22Rv1 (cell line): ENCODE measurements around the gene ING2.

Experiments
- H3K27ac ChIP-seq: fragments of 450-650 bp; 2 replicates; pipeline ENCODE4 v1.5.1; 2017
- ZFX ChIP-seq: fragments of 450-650 bp; IDR thresholded peaks from 2 replicates; pipeline ENCODE4 v1.6.1; 2017; ENCODE audit warnings: antibody characterized with exemption, borderline replicate concordance
- TF ChIP-seq, protein P1 (sequence below): fragments of 450-650 bp; IDR thresholded peaks from 2 replicates; pipeline ENCODE4 v1.5.1; 2017; ENCODE audit warnings: mild to moderate bottlenecking

Gene ING2

DNA sequence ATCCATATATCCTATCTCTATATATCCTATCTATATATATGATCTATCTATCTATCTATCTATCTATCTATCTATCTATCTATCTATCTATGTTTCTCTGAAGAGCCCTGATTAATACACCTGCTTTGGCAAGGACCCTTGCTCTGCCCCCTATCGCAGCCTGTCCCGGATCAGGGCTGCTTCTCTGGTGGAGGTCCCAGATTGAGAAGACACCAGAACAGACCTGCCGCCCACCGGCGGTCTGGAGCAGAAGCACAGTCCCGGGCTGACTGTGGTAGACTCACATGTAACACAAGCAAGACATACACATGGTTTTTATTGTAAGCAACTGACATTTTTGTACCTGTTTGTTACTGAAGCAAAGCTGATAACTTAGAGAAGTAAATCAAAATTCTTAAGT is 52.8 kb downstream of the ING2 start:
- no peak overlapping the region for H3K27ac ChIP-seq

DNA sequence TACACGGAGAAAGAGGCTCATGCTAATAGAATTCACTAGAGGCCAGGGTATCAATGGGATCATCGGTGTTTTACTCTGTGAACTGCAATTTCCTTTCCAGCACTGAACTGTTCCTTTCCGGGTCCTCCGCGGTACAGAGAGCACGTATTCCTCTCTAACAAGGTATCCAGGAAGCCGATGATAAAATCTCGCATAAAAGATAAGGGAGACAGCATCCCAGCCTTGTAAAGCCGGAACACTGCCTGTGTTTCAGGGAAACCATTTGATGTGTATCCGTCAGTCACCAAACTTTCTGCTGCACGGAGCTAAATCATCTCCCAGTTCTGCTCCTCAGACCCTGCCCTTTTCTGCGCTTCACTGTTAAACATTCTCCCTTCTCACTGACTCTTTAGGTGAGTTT is 54.0 kb downstream of the ING2 start:
- no peak overlapping the region for H3K27ac ChIP-seq
- no peak for TF ChIP-seq ZFX
- TF ChIP-seq, protein P1, sequence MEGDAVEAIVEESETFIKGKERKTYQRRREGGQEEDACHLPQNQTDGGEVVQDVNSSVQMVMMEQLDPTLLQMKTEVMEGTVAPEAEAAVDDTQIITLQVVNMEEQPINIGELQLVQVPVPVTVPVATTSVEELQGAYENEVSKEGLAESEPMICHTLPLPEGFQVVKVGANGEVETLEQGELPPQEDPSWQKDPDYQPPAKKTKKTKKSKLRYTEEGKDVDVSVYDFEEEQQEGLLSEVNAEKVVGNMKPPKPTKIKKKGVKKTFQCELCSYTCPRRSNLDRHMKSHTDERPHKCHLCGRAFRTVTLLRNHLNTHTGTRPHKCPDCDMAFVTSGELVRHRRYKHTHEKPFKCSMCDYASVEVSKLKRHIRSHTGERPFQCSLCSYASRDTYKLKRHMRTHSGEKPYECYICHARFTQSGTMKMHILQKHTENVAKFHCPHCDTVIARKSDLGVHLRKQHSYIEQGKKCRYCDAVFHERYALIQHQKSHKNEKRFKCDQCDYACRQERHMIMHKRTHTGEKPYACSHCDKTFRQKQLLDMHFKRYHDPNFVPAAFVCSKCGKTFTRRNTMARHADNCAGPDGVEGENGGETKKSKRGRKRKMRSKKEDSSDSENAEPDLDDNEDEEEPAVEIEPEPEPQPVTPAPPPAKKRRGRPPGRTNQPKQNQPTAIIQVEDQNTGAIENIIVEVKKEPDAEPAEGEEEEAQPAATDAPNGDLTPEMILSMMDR: no peak

More for the DNA sequence above, 52.8 kb downstream of the ING2 start:
- TF ChIP-seq, protein P1: no peak
- no peak for TF ChIP-seq ZFX

- TF ChIP-seq ZFX: no peak
- TF ChIP-seq, protein P1: no peak
- no peak overlapping the region for H3K27ac ChIP-seq
These were observed 57.0 kb downstream of the ING2 start for GRCh38 chr4:183561905-183562304.
